WTC11 (cell line): ENCODE data around the gene HNF1B. TPM values are rescaled to one million over a fixed set of nuclear protein-coding genes. Genes with fewer than 3 reads are reported as not detected.

Source experiments
- ATAC-seq: fragments of 200-7000 bp; cut with Tn5 transposase; 2 replicates; pipeline ENCODE4 v1.10.0; 2021; ENCODE audit warnings: mild to moderate bottlenecking, moderate library complexity
- CTCF ChIA-PET: fragments of 300-600 bp; sonication (Branson Sonifier 250); formaldehyde crosslinking; loops from one replicate; lab custom pipeline; 2021; ENCODE audit warnings: antibody characterized with exemption; lab: Charles Lee
- POLR2A ChIA-PET: fragments of 350-600 bp; sonication (Branson Sonifier 250); formaldehyde crosslinking; loops from one replicate; lab custom pipeline; 2021; ENCODE audit warnings: antibody characterized with exemption; lab: Charles Lee
- DNase-seq: peaks from one replicate; pipeline ENCODE4 v3.0.0; 2021; ENCODE audit warnings: low spot score
- H3K27ac Mint-ChIP-seq: 2 replicates; pipeline ENCODE4 v1.8.0; 2021; ENCODE audit warnings: mixed read lengths
- H3K27me3 Mint-ChIP-seq: 2 replicates; pipeline ENCODE4 v1.8.0; 2021; ENCODE audit warnings: low read depth, mild to moderate bottlenecking, moderate library complexity, mixed read lengths
- H3K36me3 Mint-ChIP-seq: 2 replicates; pipeline ENCODE4 v1.8.0; 2021; ENCODE audit warnings: mixed read lengths
- H3K4me1 Mint-ChIP-seq: 2 replicates; pipeline ENCODE4 v1.8.0; 2022; ENCODE audit warnings: mixed read lengths
- H3K4me3 Mint-ChIP-seq: 2 replicates; pipeline ENCODE4 v1.8.0; 2021; ENCODE audit warnings: mild to moderate bottlenecking, moderate library complexity, mixed read lengths
- H3K9me3 Mint-ChIP-seq: 2 replicates; pipeline ENCODE4 v1.8.0; 2021; ENCODE audit warnings: mixed read lengths
- AR ChIP-seq: fragments of 250-450 bp; sonication (Bioruptor Pico); IDR thresholded peaks from 2 replicates; pipeline ENCODE4 v1.9.0; 2021; ENCODE audit warnings: mild to moderate bottlenecking
- ATF2 ChIP-seq: sonication (generic); formaldehyde crosslinking; IDR thresholded peaks from 2 replicates; pipeline ENCODE4 v1.8.1; 2022; ENCODE audit warnings: low read depth, missing genetic modification reagents, borderline replicate concordance
- E2F4 ChIP-seq: sonication (generic); formaldehyde crosslinking; IDR thresholded peaks from 2 replicates; pipeline ENCODE4 v1.8.1; 2022; ENCODE audit warnings: low read depth, mild to moderate bottlenecking, moderate library complexity, missing genetic modification reagents, borderline replicate concordance
- HMGA2 ChIP-seq: fragments of 250-450 bp; sonication (Bioruptor Pico); IDR thresholded peaks from 2 replicates; pipeline ENCODE4 v1.4.0; 2021; ENCODE audit warnings: mild to moderate bottlenecking, moderate library complexity
- IRF2 ChIP-seq: sonication (generic); formaldehyde crosslinking; IDR thresholded peaks from 2 replicates; pipeline ENCODE4 v1.8.0; 2022; ENCODE audit warnings: low read depth, missing genetic modification reagents, borderline replicate concordance
- KAT7 ChIP-seq: sonication (generic); formaldehyde crosslinking; IDR thresholded peaks from 2 replicates; pipeline ENCODE4 v1.8.1; 2023; ENCODE audit warnings: missing genetic modification reagents, mild to moderate bottlenecking, borderline replicate concordance
- MLX ChIP-seq: sonication (generic); formaldehyde crosslinking; IDR thresholded peaks from 2 replicates; pipeline ENCODE4 v1.8.1; 2023; ENCODE audit warnings: mild to moderate bottlenecking, missing genetic modification reagents, moderate library complexity
- NFE2L1 ChIP-seq: sonication (generic); formaldehyde crosslinking; IDR thresholded peaks from 2 replicates; pipeline ENCODE4 v1.8.1; 2023; ENCODE audit warnings: missing genetic modification reagents
- NR1H2 ChIP-seq: sonication (generic); formaldehyde crosslinking; IDR thresholded peaks from 2 replicates; pipeline ENCODE4 v1.9.0; 2021; ENCODE audit warnings: mild to moderate bottlenecking, moderate library complexity, missing genetic modification reagents
- NR2C2 ChIP-seq: sonication (generic); formaldehyde crosslinking; IDR thresholded peaks from 2 replicates; pipeline ENCODE4 v1.8.0; 2022; ENCODE audit warnings: mild to moderate bottlenecking, missing genetic modification reagents
- OVOL2 ChIP-seq: fragments of 250-450 bp; sonication (Bioruptor Pico); IDR thresholded peaks from 2 replicates; pipeline ENCODE4 v1.9.0; 2021; ENCODE audit warnings: mild to moderate bottlenecking, borderline replicate concordance
- PREB ChIP-seq: sonication (generic); formaldehyde crosslinking; IDR thresholded peaks from 2 replicates; pipeline ENCODE4 v1.8.1; 2022; ENCODE audit warnings: mild to moderate bottlenecking, missing genetic modification reagents, moderate library complexity, borderline replicate concordance
- STAT6 ChIP-seq: sonication (generic); formaldehyde crosslinking; conservative IDR thresholded peaks from 2 replicates; pipeline ENCODE4 v1.8.1; 2023; ENCODE audit warnings: mild to moderate bottlenecking, low read depth, missing genetic modification reagents, moderate library complexity
- USF1 ChIP-seq: sonication (generic); formaldehyde crosslinking; IDR thresholded peaks from 2 replicates; pipeline ENCODE4 v1.8.0; 2022; ENCODE audit warnings: mild to moderate bottlenecking, missing genetic modification reagents
- USF2 ChIP-seq: sonication (generic); formaldehyde crosslinking; IDR thresholded peaks from 2 replicates; pipeline ENCODE4 v1.8.1; 2023; ENCODE audit warnings: mild to moderate bottlenecking, missing genetic modification reagents, moderate library complexity
- ZBTB21 ChIP-seq: sonication (generic); formaldehyde crosslinking; IDR thresholded peaks from 2 replicates; pipeline ENCODE4 v1.8.1; 2023; ENCODE audit warnings: mild to moderate bottlenecking, missing genetic modification reagents, borderline replicate concordance
- ZNF263 ChIP-seq: sonication (generic); formaldehyde crosslinking; IDR thresholded peaks from 2 replicates; pipeline ENCODE4 v1.8.1; 2022; ENCODE audit warnings: low read depth, mild to moderate bottlenecking, moderate library complexity, missing genetic modification reagents
- ZNF281 ChIP-seq: sonication (generic); formaldehyde crosslinking; IDR thresholded peaks from 2 replicates; pipeline ENCODE4 v1.8.0; 2023; ENCODE audit warnings: mild to moderate bottlenecking, missing genetic modification reagents
- ZNF396 ChIP-seq: fragments of 250-450 bp; sonication (Bioruptor Pico); IDR thresholded peaks from 2 replicates; pipeline ENCODE4 v1.8.0; 2021; ENCODE audit warnings: mild to moderate bottlenecking, moderate library complexity, borderline replicate concordance
- ZNF423 ChIP-seq: fragments of 250-450 bp; sonication (Bioruptor Pico); IDR thresholded peaks from 2 replicates; pipeline ENCODE4 v2.1.2; 2022; ENCODE audit warnings: mild to moderate bottlenecking, moderate library complexity
- total RNA-seq: library from RNA; stranded (reverse); gene quantifications from 3 replicates; pipeline ENCODE4 v1.2.3, GENCODE V29; 2021

The HNF1B gene
- total RNA-seq, 1 experiment from 2014 or later = 0.26 TPM

GRCh38 chr17:37725601-37726146, 19.2 kb downstream of the HNF1B start:
- ChIA-PET POLR2A (no interaction called here), CTCF (no interaction called here)
- H3K27me3 Mint-ChIP-seq = peaks cover 2% of the 10 kb centered on the region
- H3K4me1 Mint-ChIP-seq = peaks cover 11% of the 10 kb centered on the region
- no peaks in the 10 kb centered on the region for H3K9me3 Mint-ChIP-seq
- no peak overlapping the region for H3K27ac Mint-ChIP-seq
- ATAC-seq (peak; percentile 39), DNase-seq (no peak)
- TF ChIP-seq ZNF263 (CRISPR knock-in tag) = no peak
- TF ChIP-seq NR2C2 (CRISPR knock-in tag) = no peak
- TF ChIP-seq AR (CRISPR knock-in tag) = no peak
- TF ChIP-seq ZNF423 (CRISPR knock-in tag) = no peak
- no peak for TF ChIP-seq MLX
- TF ChIP-seq ZNF396 = no peak
- no peak for TF ChIP-seq ZBTB21 (CRISPR knock-in tag)
- TF ChIP-seq STAT6 (CRISPR knock-in tag) = no peak
- TF ChIP-seq OVOL2 (CRISPR knock-in tag) = no peak
- no peak for TF ChIP-seq KAT7
- TF ChIP-seq NR1H2 (CRISPR knock-in tag) = no peak
- no peak for TF ChIP-seq ZNF281
- no peak for TF ChIP-seq USF2 (CRISPR knock-in tag)
- no peak for TF ChIP-seq HMGA2 (CRISPR knock-in tag)
- no peak for TF ChIP-seq E2F4
- no peak for TF ChIP-seq IRF2 (CRISPR knock-in tag)
- no peak for TF ChIP-seq USF1 (CRISPR knock-in tag)
- TF ChIP-seq ATF2 = no peak
- no peak for TF ChIP-seq NFE2L1
- TF ChIP-seq PREB (CRISPR knock-in tag) = no peak
- no peaks in the 10 kb centered on the region for H3K36me3 Mint-ChIP-seq
- H3K4me3 Mint-ChIP-seq = no peak overlapping the region
